Esophagus muscularis mucosa (tissue), 4 donors: ENCODE results near the gene MXRA7.

Source experiments
- CTCF ChIP-seq, 3 experiments: fragments of 200-600 bp in 2 of 3; fragments of 450-650 bp in 1 of 3; sonication (generic) in 2 of 3; IDR thresholded peaks; one replicate each; pipeline ENCODE4 v1.5.1; 2017 to 2019; ENCODE audit warnings: antibody characterized with exemption in 3 of 3, mild to moderate bottlenecking in 2 of 3, moderate library complexity in 1 of 3
- EP300 ChIP-seq: sonication (generic); formaldehyde crosslinking; IDR thresholded peaks from one replicate; pipeline ENCODE4 v1.6.1; 2017; ENCODE audit warnings: antibody characterized with exemption
- POLR2A ChIP-seq: fragments of 450-650 bp; IDR thresholded peaks from one replicate; pipeline ENCODE4 v1.6.1; 2017; ENCODE audit warnings: antibody characterized with exemption, moderate library complexity, mild to moderate bottlenecking, low read depth
- POLR2AphosphoS5 ChIP-seq, 2 donors: sonication (generic); formaldehyde crosslinking; IDR thresholded peaks; one replicate each; pipeline ENCODE4 v1.6.1; 2017; ENCODE audit warnings: antibody characterized with exemption in 2 of 2

DNA sequence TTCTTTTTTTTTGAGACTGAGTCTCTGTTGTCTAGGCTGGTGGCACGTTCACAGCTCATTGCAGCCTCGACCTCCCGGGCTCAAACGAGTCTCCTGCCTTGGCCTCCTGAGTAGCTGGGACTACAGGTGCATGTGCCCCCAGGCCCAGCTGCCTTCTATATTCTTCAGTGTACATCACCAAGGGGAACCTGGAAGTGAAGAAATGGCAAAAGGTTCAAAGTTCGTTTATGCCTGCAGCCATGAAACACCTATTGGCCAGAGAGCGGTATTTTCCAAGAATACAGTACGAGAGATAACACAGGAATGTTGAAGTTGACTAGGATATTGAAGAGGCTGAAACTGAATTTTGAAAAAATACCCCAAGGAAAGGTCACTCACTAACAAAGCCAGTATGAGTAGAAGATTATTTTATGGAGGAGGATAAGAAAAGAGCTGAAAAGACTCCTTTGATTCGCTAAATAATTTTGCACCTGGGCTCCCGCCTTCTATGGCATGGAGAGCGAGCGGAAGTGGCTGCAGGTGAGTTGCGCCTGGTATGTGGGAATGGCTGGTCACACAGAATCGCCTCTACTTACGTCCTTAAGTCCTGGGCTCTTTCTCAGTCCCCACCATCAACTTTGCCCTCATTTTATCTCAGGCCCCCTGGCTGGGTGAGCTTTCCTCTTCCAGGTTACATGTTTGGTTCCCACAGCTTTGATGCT lies 77.0 kb downstream of the MXRA7 start:
- TF ChIP-seq CTCF (IDR thresholded peaks at IDR 0.05): no peak
- no peak for TF ChIP-seq POLR2AphosphoS5 (IDR thresholded peaks at IDR 0.05)
- no peak for TF ChIP-seq POLR2A
- no peak for TF ChIP-seq EP300
